ENCODE results near the gene LNX2. TPM values are rescaled to one million over a fixed set of nuclear protein-coding genes. Genes with fewer than 3 reads are reported as not detected.

Gene LNX2
- polyA plus RNA-seq, 1 experiment, result 4.6 TPM

- H3K27me3 ChIP-seq (ENCODE audit: control insufficient read depth, insufficient read depth, low read length), result 0 out of 2 replicates have a peak, but pooled peaks cover under 1% of the 10 kb centered on the region
- H3K4me3 ChIP-seq (ENCODE audit: low read depth, low read length), result no peak overlapping the region
- ChIA-PET POLR2A (interaction anchor here (0.6 kb wide), 1 partner anchor 105 kb away, joined by 3 read pairs; no protein-coding TSS in a partner anchor), CTCF (interaction anchor here (0.8 to 13.6 kb wide), 7 partner anchors 9 to 284 kb away, joined by 3 to 166 read pairs (median 5); partner anchors contain the start of gene POLR1D)
- TF ChIP-seq CTCF (IDR thresholded peaks at IDR 0.05; ENCODE audit: insufficient read depth, low read depth, low read length), result no peak
- DNase-seq (ENCODE audit: low read depth), result peak; percentile 70
- H3K36me3 ChIP-seq (ENCODE audit: control insufficient read depth, insufficient read depth, low read length), result no peaks in the 10 kb centered on the region
These were observed 78.9 kb downstream of the LNX2 start for GRCh38 chr13:27541386-27541785.

GRCh38 chr13:27536361-27537101, 83.8 kb downstream of the LNX2 start:
- TF ChIP-seq CTCF (IDR thresholded peaks at IDR 0.05; ENCODE audit: insufficient read depth, low read depth, low read length), result no peak
- POLR2A ChIA-PET, result no interaction called here
- 0 out of 2 replicates have a peak, but pooled peaks cover 1% of the 10 kb centered on the region for H3K27me3 ChIP-seq (ENCODE audit: control insufficient read depth, insufficient read depth, low read length)
- CTCF ChIA-PET, result interaction anchor here (0.8 to 13.6 kb wide), 3 partner anchors 64 to 289 kb away, joined by 3 to 166 read pairs (median 3); partner anchors contain the start of gene LNX2
- no peaks in the 10 kb centered on the region for H3K36me3 ChIP-seq (ENCODE audit: control insufficient read depth, insufficient read depth, low read length)
- H3K4me3 ChIP-seq (ENCODE audit: low read depth, low read length), result no peak overlapping the region
- DNase-seq (ENCODE audit: low read depth), result no peak

GRCh38 chr13:27535546-27535945, 84.8 kb downstream of the LNX2 start:
- no peak for TF ChIP-seq CTCF (IDR thresholded peaks at IDR 0.05; ENCODE audit: insufficient read depth, low read depth, low read length)
- Histone ChIP-seq H3K36me3 (ENCODE audit: control insufficient read depth, insufficient read depth, low read length) (no peaks in the 10 kb centered on the region), H3K27me3 (ENCODE audit: control insufficient read depth, insufficient read depth, low read length) (0 out of 2 replicates have a peak, but pooled peaks cover 3% of the 10 kb centered on the region), H3K4me3 (ENCODE audit: low read depth, low read length) (no peak overlapping the region)
- POLR2A ChIA-PET, result no interaction called here
- CTCF ChIA-PET, result interaction anchor here (0.9 to 13.6 kb wide), 5 partner anchors 65 to 290 kb away, joined by 3 to 166 read pairs (median 4); no protein-coding TSS in a partner anchor
- no peak for DNase-seq (ENCODE audit: low read depth)

DNA sequence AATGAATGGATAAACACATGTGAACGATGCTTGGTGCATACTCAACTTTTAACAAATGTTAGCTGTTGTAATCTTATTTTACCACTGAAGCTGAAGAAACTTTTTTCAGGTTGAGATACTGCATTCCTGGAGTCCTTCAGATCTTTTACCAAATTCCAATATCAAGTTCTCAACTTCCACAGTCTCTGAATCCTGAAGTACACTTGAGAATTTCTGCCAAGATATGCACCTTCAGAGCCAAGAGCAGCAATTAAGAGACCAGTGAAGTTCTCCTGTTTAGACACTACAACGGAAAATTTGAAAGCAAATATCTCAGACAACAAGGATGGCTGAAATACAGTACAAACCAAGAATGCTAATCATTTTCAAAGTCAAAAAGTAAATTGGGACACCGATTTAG, 85.3 kb downstream of the LNX2 start:
- Histone ChIP-seq H3K4me3 (ENCODE audit: low read depth, low read length) (no peak overlapping the region), H3K27me3 (ENCODE audit: control insufficient read depth, insufficient read depth, low read length) (0 out of 2 replicates have a peak, but pooled peaks cover 3% of the 10 kb centered on the region), H3K36me3 (ENCODE audit: control insufficient read depth, insufficient read depth, low read length) (no peaks in the 10 kb centered on the region)
- ChIA-PET CTCF (interaction anchor here (0.6 to 13.6 kb wide), 10 partner anchors 13 to 291 kb away, joined by 3 to 166 read pairs (median 4); partner anchors contain the start of gene LNX2), POLR2A (no interaction called here)
- TF ChIP-seq CTCF (IDR thresholded peaks at IDR 0.05; ENCODE audit: insufficient read depth, low read depth, low read length), result no peak
- no peak for DNase-seq (ENCODE audit: low read depth)

All from BJ (cell line).